SK-N-SH treated with all-trans-retinoic acid at 6 μM for 48 hours (cell line): ENCODE measurements around the gene LEP.
"Not testable (repeated sequence)": the region's sequence is repeated elsewhere in the genome, so short reads cannot be mapped to it uniquely, and the experiment has no call there.

Source experiments
- CREB5 ChIP-seq: fragments of 250-450 bp; sonication (Bioruptor Pico); IDR thresholded peaks from 2 replicates; pipeline ENCODE4 v1.5.1; 2020; ENCODE audit warnings: low read depth, mild to moderate bottlenecking, moderate library complexity
- CSDC2 ChIP-seq: fragments of 250-450 bp; sonication (Bioruptor Pico); IDR thresholded peaks from 2 replicates; pipeline ENCODE4 v1.5.0; 2020; ENCODE audit warnings: mild to moderate bottlenecking, moderate library complexity
- GLIS3 ChIP-seq: fragments of 250-450 bp; sonication (Bioruptor Pico); IDR thresholded peaks from 2 replicates; pipeline ENCODE4 v1.5.0; 2020; ENCODE audit warnings: mild to moderate bottlenecking, moderate library complexity
- ISL1 ChIP-seq: fragments of 250-450 bp; sonication (Bioruptor Pico); IDR thresholded peaks from 2 replicates; pipeline ENCODE4 v2.1.2; 2022; ENCODE audit warnings: mild to moderate bottlenecking, moderate library complexity
- OSR1 ChIP-seq: fragments of 250-450 bp; sonication (Bioruptor Pico); IDR thresholded peaks from 2 replicates; pipeline ENCODE4 v1.8.0; 2022; ENCODE audit warnings: moderate library complexity, mild to moderate bottlenecking, inconsistent platforms
- PATZ1 ChIP-seq: fragments of 250-450 bp; sonication (Bioruptor Pico); IDR thresholded peaks from 2 replicates; pipeline ENCODE4 v1.8.0; 2020; ENCODE audit warnings: mild to moderate bottlenecking, moderate library complexity, borderline replicate concordance
- PPARA ChIP-seq: fragments of 250-450 bp; sonication (Bioruptor Pico); IDR thresholded peaks from 2 replicates; pipeline ENCODE4 v1.5.0; 2020; ENCODE audit warnings: mild to moderate bottlenecking, borderline replicate concordance
- SNAI2 ChIP-seq: fragments of 250-450 bp; sonication (Bioruptor Pico); IDR thresholded peaks from 2 replicates; pipeline ENCODE4 v1.5.0; 2020; ENCODE audit warnings: mild to moderate bottlenecking, moderate library complexity
- TCF4 ChIP-seq: fragments of 250-450 bp; sonication (Bioruptor Pico); IDR thresholded peaks from 2 replicates; pipeline ENCODE4 v1.8.0; 2021; ENCODE audit warnings: mild to moderate bottlenecking, moderate library complexity, borderline replicate concordance
- TSHZ2 ChIP-seq: fragments of 250-450 bp; sonication (Bioruptor Pico); IDR thresholded peaks from 2 replicates; pipeline ENCODE4 v1.5.0; 2020; ENCODE audit warnings: mild to moderate bottlenecking, moderate library complexity
- ZFP30 ChIP-seq: fragments of 450-650 bp; formaldehyde crosslinking; IDR thresholded peaks from 2 replicates; pipeline ENCODE4 v1.5.0; 2022; ENCODE audit warnings: mild to moderate bottlenecking, moderate library complexity

GRCh38 chr7:128280451-128280850 lies 39.4 kb downstream of the LEP start:
- TF ChIP-seq PATZ1 (CRISPR knock-in tag); ZFP30 (CRISPR knock-in tag); OSR1; GLIS3 (CRISPR knock-in tag); SNAI2; CREB5 (CRISPR knock-in tag); ISL1 (CRISPR knock-in tag); TCF4 (CRISPR knock-in tag); CSDC2 (CRISPR knock-in tag); PPARA (CRISPR knock-in tag); TSHZ2 (CRISPR knock-in tag): not testable (repeated sequence)
